GM10248 (cell line): ENCODE measurements around the gene MXRA5.

Experiments
- CTCF ChIA-PET: fragments of 300-600 bp; sonication (Branson Sonifier 250); formaldehyde crosslinking; extraction: SDS; loops from one replicate; lab custom pipeline; 2021; ENCODE audit warnings: antibody characterized with exemption; lab: Yijun Ruan, JAX
- POLR2A ChIA-PET: fragments of 350-650 bp; sonication (Branson Sonifier 250); formaldehyde crosslinking; extraction: SDS; loops from one replicate; lab custom pipeline; 2020; ENCODE audit warnings: antibody characterized with exemption; lab: Yijun Ruan, JAX
- DNase-seq: peaks from one replicate; pipeline ENCODE4 v3.0.0; 2012; ENCODE audit errors: extremely low spot score
- TF ChIP-seq, protein P1 (sequence below): IDR thresholded peaks from 2 replicates; pipeline ENCODE4 v1.5.1; 2012; ENCODE audit warnings: mild to moderate bottlenecking, low read depth; ENCODE audit errors: extremely low read depth, missing control alignments, control extremely low read depth

The MXRA5 gene

DNA sequence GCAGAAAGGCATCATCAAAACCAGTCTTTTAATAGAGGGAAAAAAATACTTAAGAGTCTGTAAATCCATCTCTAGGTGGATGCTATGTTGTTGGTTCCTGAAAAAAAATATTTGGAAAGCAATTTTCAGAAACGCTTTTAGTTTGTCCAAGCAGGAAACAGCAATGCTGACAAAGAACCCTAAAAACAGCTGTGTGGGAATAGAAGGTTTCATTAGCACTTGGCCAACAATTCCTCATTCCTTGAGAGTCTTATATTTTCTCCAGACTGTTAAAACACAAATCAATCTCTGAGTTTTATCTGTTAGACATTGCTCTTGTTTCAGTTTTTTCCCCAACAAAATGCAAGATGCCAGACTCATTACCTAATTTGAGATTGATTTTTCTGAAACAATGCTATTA lies 6.4 kb downstream of the MXRA5 start:
- ChIA-PET POLR2A (no interaction called here), CTCF (no interaction called here)
- TF ChIP-seq, protein P1, sequence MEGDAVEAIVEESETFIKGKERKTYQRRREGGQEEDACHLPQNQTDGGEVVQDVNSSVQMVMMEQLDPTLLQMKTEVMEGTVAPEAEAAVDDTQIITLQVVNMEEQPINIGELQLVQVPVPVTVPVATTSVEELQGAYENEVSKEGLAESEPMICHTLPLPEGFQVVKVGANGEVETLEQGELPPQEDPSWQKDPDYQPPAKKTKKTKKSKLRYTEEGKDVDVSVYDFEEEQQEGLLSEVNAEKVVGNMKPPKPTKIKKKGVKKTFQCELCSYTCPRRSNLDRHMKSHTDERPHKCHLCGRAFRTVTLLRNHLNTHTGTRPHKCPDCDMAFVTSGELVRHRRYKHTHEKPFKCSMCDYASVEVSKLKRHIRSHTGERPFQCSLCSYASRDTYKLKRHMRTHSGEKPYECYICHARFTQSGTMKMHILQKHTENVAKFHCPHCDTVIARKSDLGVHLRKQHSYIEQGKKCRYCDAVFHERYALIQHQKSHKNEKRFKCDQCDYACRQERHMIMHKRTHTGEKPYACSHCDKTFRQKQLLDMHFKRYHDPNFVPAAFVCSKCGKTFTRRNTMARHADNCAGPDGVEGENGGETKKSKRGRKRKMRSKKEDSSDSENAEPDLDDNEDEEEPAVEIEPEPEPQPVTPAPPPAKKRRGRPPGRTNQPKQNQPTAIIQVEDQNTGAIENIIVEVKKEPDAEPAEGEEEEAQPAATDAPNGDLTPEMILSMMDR: no peak
- no peak for DNase-seq

DNA sequence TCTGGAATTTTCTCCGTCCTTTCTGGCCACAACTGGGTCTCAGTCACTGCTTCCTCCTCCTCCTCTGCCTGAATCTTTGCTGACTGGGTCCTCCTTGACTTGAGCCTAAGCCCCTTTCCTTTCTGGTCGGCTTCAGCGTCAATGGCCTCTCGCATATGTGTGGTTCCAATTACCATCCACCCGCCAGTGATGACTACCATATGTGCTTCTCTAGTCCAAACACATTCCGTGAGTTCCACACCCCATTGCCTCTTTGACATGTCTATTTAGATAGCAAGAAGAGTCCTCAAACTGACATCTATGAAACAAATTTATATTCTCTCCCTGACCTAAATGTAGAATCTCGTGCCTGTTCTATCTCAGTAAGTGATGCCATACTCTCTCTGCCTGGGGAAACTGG lies 19.8 kb downstream of the MXRA5 start:
- DNase-seq: no peak
- CTCF ChIA-PET: no interaction called here
- TF ChIP-seq, protein P1: no peak
- POLR2A ChIA-PET: no interaction called here

DNA sequence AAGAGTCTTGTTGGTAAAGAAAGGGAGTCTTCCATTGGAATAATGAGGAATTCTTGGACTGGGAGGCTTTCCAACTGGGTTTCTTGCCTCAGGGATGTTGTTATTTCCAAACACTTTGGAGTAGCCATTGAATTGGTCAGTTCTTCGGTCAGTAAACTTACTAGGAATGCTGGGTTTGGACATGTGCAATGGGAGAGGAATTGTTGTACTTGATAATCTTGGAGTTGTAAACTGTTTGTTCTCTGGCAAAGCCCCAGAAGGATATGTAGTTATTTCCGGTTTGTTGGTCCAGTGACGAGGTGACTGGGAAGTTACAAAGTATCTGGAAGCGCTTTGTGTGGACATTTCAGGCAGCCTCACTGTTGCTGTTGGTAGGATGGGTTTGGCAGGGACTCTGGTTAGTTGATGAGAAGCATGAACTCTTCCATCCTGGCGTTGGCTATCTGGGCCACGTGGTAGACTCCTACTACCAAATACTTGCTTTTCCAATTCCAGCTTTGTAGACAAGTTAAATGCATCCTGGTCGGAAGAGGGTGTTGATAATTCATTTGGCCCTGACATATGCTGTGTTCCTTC lies 25.9 kb downstream of the MXRA5 start:
- CTCF ChIA-PET: no interaction called here
- TF ChIP-seq, protein P1: no peak
- POLR2A ChIA-PET: no interaction called here
- no peak for DNase-seq

DNA sequence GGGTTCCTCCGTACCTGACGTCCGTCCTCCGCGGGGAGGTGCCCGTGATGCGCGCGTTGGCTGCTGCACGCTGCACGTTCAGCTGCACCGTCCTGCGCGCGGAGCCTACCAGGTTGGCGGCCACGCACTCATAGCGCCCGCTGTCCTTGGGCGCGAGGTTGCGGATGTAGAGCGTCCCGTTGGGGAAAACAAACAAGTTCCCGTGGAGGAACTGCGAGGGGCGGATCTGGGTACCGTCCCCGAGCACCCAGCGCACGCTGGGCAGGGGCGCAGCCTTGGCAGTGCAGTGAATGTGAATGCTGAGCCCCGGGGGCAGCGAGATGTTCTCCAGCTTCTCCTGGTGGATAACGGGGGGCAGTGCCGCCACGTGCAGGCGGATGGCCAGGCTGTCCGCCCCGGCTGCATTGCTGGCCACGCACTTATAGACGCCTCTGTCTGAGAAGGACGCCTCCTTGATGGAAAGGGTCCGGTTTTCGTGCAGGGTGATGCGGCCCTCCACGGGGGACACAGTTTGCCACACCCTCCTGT lies 29.2 kb downstream of the MXRA5 start:
- ChIA-PET POLR2A (no interaction called here), CTCF (no interaction called here)
- TF ChIP-seq, protein P1: no peak
- DNase-seq: no peak

DNA sequence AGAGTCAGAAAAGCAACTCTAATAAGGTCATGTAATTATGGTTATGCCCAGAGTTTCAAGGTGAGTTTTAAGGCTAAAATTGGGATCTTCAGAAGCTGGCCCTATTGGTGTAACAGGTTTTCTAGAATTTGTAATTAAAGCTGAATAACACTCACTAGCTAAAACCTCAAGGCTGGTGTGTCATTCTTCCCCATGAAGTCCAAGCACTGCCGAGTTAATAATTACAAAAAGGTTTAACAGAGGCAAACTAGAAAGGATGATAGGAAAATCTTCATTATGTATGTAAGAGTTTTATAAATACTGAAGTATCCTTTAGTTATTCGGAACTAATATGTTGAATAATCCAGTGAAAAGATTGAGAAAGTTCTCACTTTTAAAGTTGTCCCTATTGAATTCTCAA lies 34.3 kb downstream of the MXRA5 start:
- CTCF ChIA-PET: no interaction called here
- DNase-seq: no peak
- TF ChIP-seq, protein P1: no peak
- POLR2A ChIA-PET: no interaction called here

DNA sequence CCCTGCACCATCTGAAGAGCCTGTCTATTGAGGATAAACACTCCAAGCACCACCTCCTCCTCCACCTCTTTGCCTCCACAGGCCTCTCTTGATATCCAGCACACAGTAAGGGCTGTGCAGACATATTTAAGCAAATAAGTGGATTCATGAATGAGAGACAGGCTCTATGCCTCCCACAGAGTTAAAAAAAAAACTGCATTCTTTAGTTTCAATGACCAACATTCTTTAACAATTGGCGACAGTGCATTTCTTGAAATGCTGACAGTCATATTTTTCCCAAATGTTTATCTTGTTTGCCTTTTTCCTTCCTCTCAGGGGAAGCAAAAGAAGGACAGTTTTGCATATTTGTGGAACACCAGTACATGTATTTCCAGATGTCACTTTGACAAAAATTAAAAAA lies 38.6 kb downstream of the MXRA5 start:
- ChIA-PET POLR2A (no interaction called here), CTCF (no interaction called here)
- TF ChIP-seq, protein P1: no peak
- no peak for DNase-seq

DNA sequence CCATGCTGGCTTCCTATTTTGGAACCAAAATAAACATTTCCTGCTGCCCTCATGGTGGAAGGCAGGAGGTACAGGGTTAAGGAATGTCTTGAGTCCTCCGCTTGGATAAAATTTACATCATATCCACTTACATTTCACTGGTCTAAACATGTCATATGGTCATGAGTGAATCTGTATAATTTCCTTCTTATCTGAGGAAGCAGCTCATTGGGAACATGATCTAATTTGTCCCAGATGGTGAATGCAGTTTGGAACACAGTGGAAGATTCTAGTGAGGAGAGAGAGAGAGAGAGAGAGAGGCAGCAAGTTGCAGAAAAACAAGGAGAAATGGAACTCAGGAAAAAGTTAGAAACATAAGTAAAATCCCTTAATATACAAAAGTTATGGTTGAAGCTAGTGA lies 46.8 kb downstream of the MXRA5 start:
- ChIA-PET POLR2A (no interaction called here), CTCF (no interaction called here)
- TF ChIP-seq, protein P1: no peak
- no peak for DNase-seq
